HepG2 (cell line): Measurements from ENCODE around the gene PNRC1. TPM values are rescaled to one million over a fixed set of nuclear protein-coding genes. Genes with fewer than 3 reads are reported as not detected.
A peak's percentile ranks its signal among the peaks of the same experiment; 100 is the strongest.

Experiments
- AGO1 ChIP-seq: fragments of 200-400 bp; formaldehyde crosslinking; IDR thresholded peaks from 2 replicates; pipeline ENCODE4 v1.6.1; 2017; ENCODE audit warnings: mild to moderate bottlenecking, low read depth, low read length, moderate library complexity; ENCODE audit not compliant: poor library complexity, severe bottlenecking
- AGO2 ChIP-seq: fragments of 200-400 bp; formaldehyde crosslinking; optimal IDR thresholded peaks from 2 replicates; pipeline ENCODE3; 2017; ENCODE audit warnings: mild to moderate bottlenecking, low read depth, low read length, moderate library complexity
- ARNTL ChIP-seq: sonication (generic); formaldehyde crosslinking; IDR thresholded peaks from 2 replicates; pipeline ENCODE4 v1.4.0; 2020; ENCODE audit warnings: mild to moderate bottlenecking, missing genetic modification reagents
- ATM ChIP-seq: fragments of 450-650 bp; IDR thresholded peaks from 2 replicates; pipeline ENCODE4 v1.7.1; 2017; ENCODE audit warnings: mild to moderate bottlenecking, borderline replicate concordance
- CHD2 ChIP-seq: IDR thresholded peaks from 2 replicates; pipeline ENCODE4 v1.6.1; 2011; ENCODE audit warnings: low read depth, low read length, improper control_type of control experiment
- CSRNP1 ChIP-seq: sonication (generic); formaldehyde crosslinking; IDR thresholded peaks from 2 replicates; pipeline ENCODE4 v1.8.1; 2023; ENCODE audit warnings: mild to moderate bottlenecking, missing genetic modification reagents
- DNMT3B ChIP-seq: conservative IDR thresholded peaks from 2 replicates; pipeline ENCODE4 v1.6.1; 2016; ENCODE audit warnings: missing biosample characterization, control low read depth
- EP300 ChIP-seq, 3 experiments: sonication (generic) in 1 of 3; formaldehyde crosslinking in 1 of 3; IDR thresholded peaks; 2 replicates each; pipeline versions ENCODE4 v1.5.1 to v1.6.1; 2011 to 2020; ENCODE audit warnings: low read depth in 2 of 3, low read length in 2 of 3, borderline replicate concordance in 1 of 3, improper control_type of control experiment in 1 of 3, mild to moderate bottlenecking in 1 of 3, missing genetic modification reagents in 1 of 3, moderate library complexity in 1 of 3
- FOXO4 ChIP-seq: sonication (generic); formaldehyde crosslinking; conservative IDR thresholded peaks from 2 replicates; pipeline ENCODE4 v1.8.1; 2023; ENCODE audit warnings: missing genetic modification reagents
- GFI1 ChIP-seq: sonication (generic); formaldehyde crosslinking; IDR thresholded peaks from 2 replicates; pipeline ENCODE4 v1.5.0; 2020; ENCODE audit warnings: missing genetic modification reagents, mild to moderate bottlenecking, borderline replicate concordance
- MTA1 ChIP-seq: sonication (generic); formaldehyde crosslinking; IDR thresholded peaks from 2 replicates; pipeline ENCODE4 v1.4.0; 2020; ENCODE audit warnings: missing genetic modification reagents, mild to moderate bottlenecking, borderline replicate concordance
- NCOA2 ChIP-seq: sonication (generic); formaldehyde crosslinking; IDR thresholded peaks from 2 replicates; pipeline ENCODE4 v1.8.0; 2022; ENCODE audit warnings: inconsistent platforms
- NCOA5 ChIP-seq: sonication (generic); formaldehyde crosslinking; IDR thresholded peaks from 2 replicates; pipeline ENCODE4 v1.4.0; 2020; ENCODE audit warnings: missing genetic modification reagents
- NFE2 ChIP-seq: sonication (generic); formaldehyde crosslinking; IDR thresholded peaks from 2 replicates; pipeline ENCODE4 v1.4.0; 2020; ENCODE audit warnings: missing genetic modification reagents
- RBM22 ChIP-seq: fragments of 200-400 bp; formaldehyde crosslinking; optimal IDR thresholded peaks from 2 replicates; pipeline ENCODE3; 2017; ENCODE audit warnings: mild to moderate bottlenecking, low read length, moderate library complexity
- SMARCE1 ChIP-seq: fragments of 450-650 bp; IDR thresholded peaks from 2 replicates; pipeline ENCODE4 v1.6.1; 2017; ENCODE audit warnings: borderline replicate concordance
- ZNF280B ChIP-seq: sonication (generic); formaldehyde crosslinking; IDR thresholded peaks from 2 replicates; pipeline ENCODE4 v1.5.0; 2020; ENCODE audit warnings: missing genetic modification reagents, mild to moderate bottlenecking, borderline replicate concordance
- ZNF687 ChIP-seq: sonication (generic); formaldehyde crosslinking; IDR thresholded peaks from 2 replicates; pipeline ENCODE4 v1.5.1; 2020; ENCODE audit warnings: mild to moderate bottlenecking, missing genetic modification reagents, moderate library complexity
- ZNF781 ChIP-seq: sonication (generic); formaldehyde crosslinking; IDR thresholded peaks from 2 replicates; pipeline ENCODE4 v1.5.1; 2020; ENCODE audit warnings: borderline replicate concordance, mild to moderate bottlenecking, missing genetic modification reagents; ENCODE audit errors: not compliant biosample characterization
- polyA plus RNA-seq, 8 experiments: library from polyadenylated mRNA; depleted of rRNA in 3 of 8; stranded (reverse) in 7 of 8; unstranded in 1 of 8; fragments of >200 nt; fragmentation: Illumina TruSeq in 4 of 8; extraction: Trizol in 4 of 8; gene quantifications; 2 replicates each; pipeline versions ENCODE4 v1.2.1 to v1.2.3, GENCODE V29; 2011 to 2016; ENCODE audit warnings: low read depth in 4 of 8, missing spikeins in 1 of 8, mixed read lengths in 1 of 8; ENCODE audit not compliant: insufficient read depth in 1 of 8
- total RNA-seq, 5 experiments: library from RNA; depleted of rRNA; stranded (reverse); fragments of >200 nt; fragmentation: Illumina TruSeq; extraction: Trizol; gene quantifications; 2 replicates each; pipeline ENCODE4 v1.2.3, GENCODE V29; 2016; ENCODE audit warnings: low read depth in 1 of 5

PNRC1 gene
- total and polyA plus RNA-seq, 2 of the 13 experiments (the other 11 are each of a cell fraction or from before 2014, with no cell fraction given): 17.6 to 36.0 TPM

GRCh38 chr6:89081423-89082322 is 1.1 kb downstream of the PNRC1 start (continued):
- TF ChIP-seq MTA1: no peak
- TF ChIP-seq ATM: no peak
- TF ChIP-seq AGO1: peak; percentile 95
- peak; percentile 93 for TF ChIP-seq RBM22
- TF ChIP-seq CSRNP1 (CRISPR knock-in tag): peak; percentile 41; the same call in 1 of the 2 replicates
- TF ChIP-seq ARNTL (CRISPR knock-in tag): peak; percentile 54; the same call in 1 of the 2 replicates
- TF ChIP-seq GFI1 (CRISPR knock-in tag): peak; percentile 89; the same call in 1 of the 2 replicates
- no peak for TF ChIP-seq NCOA5
- peak; percentile 31 to 90; a peak in 3 of 4 replicates for TF ChIP-seq EP300 (IDR thresholded peaks at IDR 0.05; ENCODE audit: low read depth in 2 of 2, low read length in 2 of 2)
- TF ChIP-seq EP300 (CRISPR knock-in tag; IDR thresholded peaks at IDR 0.05; ENCODE audit: borderline replicate concordance): peak; percentile 49; the same call in 1 of the 2 replicates
- TF ChIP-seq ZNF280B (CRISPR knock-in tag): 0 out of 2 replicates have a peak, but pooled peaks have one; percentile 33
- TF ChIP-seq NFE2 (CRISPR knock-in tag): no peak
- TF ChIP-seq DNMT3B: peak; percentile 67
- TF ChIP-seq SMARCE1: no peak
- no peak for TF ChIP-seq CHD2
- TF ChIP-seq NCOA2 (CRISPR knock-in tag): peak; percentile 40; the same call in 1 of the 2 replicates
- no peak for TF ChIP-seq ZNF781 (CRISPR knock-in tag)
- TF ChIP-seq AGO2: peak; percentile 84
- TF ChIP-seq FOXO4 (CRISPR knock-in tag): no peak
- peak; percentile 88 for TF ChIP-seq ZNF687 (CRISPR knock-in tag)
